ENCODE results near the gene SLC25A43.
"Not testable (repeated sequence)": the region's sequence is repeated elsewhere in the genome, so short reads cannot be mapped to it uniquely, and the experiment has no call there.

The SLC25A43 gene

DNA sequence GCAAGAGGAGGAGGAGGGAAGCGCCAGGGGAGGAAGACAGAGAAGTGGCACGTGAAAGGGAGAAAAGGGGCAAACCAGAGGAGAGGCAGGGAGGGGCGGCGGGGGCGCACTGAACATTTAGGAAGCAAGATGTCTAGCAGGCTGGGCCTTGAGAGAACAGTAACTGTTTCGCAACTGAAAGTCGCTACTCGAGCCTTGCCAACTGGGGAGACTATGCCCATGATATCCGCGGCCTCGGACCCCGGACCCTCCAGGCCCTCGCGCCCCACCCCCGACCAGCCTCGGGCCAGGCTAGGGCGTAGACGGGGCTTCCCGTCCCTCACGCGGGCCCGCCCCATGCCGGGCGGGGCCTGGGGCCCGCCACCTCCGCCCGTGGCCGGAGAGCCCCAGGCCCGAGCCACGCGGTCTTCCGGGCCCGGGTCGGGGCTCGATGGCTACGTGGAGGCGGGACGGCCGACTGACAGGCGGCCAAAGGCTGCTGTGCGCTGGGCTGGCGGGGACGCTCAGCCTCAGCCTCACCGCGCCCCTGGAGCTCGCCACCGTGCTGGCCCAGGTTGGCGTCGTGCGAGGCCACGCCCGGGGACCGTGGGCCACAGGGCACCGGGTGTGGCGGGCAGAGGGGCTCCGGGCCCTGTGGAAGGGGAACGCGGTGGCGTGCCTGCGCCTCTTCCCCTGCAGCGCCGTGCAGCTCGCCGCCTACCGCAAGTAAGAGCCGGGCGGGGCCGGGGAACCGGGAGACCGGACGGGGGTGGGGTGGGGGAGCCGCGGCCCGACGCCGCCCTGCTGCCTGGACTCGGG is at the start of gene SLC25A43:
SLC25A43 (plus strand) TSS at position 363 of the 798 bp plus-strand sequence; CDS start at position 431, 68 bp downstream.
- peaks cover 14% of the 10 kb centered on the region for H3K4me1 Mint-ChIP-seq (ENCODE audit: low read depth)
- H3K9me3 Mint-ChIP-seq = no peaks in the 10 kb centered on the region
- no peaks in the 10 kb centered on the region for H3K36me3 Mint-ChIP-seq (ENCODE audit: low read depth)

DNA sequence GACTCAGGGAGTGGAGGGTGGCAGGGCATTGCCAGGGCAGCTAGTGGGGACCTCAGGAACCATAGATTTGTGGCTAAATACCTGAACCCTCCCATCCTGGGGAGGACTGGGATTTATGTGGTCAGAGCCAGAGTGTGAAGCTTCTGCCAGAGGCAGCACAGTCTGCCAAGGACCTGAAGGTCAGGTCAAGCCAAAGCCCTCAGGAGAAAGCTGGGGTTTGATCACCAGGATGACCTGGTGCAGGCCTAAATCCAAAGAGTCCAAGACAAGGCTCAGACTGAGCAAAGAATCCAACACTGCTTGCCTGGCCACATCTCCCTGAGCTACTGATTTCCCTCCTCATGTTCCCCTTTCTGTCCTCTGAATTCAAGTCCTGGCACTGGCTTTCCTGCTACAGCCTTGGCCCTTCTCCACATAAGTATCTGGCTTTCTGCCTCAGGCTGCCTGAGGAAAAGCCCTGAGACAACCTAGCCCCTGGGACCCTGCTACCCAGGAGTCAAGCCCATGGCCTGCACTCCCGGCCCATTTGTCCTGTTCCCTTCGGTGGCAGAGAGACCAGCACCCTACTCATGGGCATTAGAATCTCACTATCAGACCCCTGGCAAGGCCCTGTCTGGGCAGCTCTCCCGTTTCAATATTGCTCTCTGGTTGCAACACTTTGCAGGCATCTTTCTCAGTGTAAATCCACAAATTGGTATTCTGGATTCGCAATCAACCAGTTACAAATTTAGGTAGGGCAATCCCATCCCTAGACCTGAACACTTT is 39.3 kb upstream of the SLC25A43 start:
- Mint-ChIP-seq H3K4me3 (no peak overlapping the region), H3K9me3 (no peaks in the 10 kb centered on the region), H3K27ac (no peak overlapping the region), H3K27me3 (ENCODE audit: low read depth) (no peaks in the 10 kb centered on the region), H3K36me3 (ENCODE audit: low read depth) (no peaks in the 10 kb centered on the region), H3K4me1 (ENCODE audit: low read depth) (no peaks in the 10 kb centered on the region)

More for the DNA sequence above, at the start of gene SLC25A43:
- Mint-ChIP-seq H3K27ac (peak within 1 kb of the TSS; percentile 91), H3K4me3 (peak within 1 kb of the TSS; percentile 87), H3K27me3 (ENCODE audit: low read depth) (no peaks in the 10 kb centered on the region)

DNA sequence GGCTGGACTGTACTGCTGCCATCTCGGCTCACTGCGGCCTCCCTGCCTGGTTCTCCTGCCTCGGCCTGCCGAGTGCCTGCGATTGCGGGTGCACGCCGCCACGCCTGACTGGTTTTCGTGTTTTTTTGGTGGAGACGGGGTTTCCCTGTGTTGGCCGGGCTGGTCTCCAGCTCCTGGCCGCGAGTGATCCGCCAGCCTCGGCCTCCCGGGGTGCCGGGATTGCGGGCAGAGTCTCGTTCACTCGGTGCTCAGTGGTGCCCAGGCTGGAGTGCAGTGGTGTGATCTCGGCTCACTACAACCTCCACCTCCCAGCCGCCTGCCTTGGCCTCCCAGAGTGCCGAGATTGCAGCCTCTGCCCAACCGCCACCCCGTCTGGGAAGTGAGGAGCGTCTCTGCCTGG is 37.7 kb upstream of the SLC25A43 start:
- H3K9me3 Mint-ChIP-seq; H3K4me1 Mint-ChIP-seq (ENCODE audit: low read depth); H3K27me3 Mint-ChIP-seq (ENCODE audit: low read depth); H3K36me3 Mint-ChIP-seq (ENCODE audit: low read depth); H3K4me3 Mint-ChIP-seq; H3K27ac Mint-ChIP-seq: not testable (repeated sequence)

DNA sequence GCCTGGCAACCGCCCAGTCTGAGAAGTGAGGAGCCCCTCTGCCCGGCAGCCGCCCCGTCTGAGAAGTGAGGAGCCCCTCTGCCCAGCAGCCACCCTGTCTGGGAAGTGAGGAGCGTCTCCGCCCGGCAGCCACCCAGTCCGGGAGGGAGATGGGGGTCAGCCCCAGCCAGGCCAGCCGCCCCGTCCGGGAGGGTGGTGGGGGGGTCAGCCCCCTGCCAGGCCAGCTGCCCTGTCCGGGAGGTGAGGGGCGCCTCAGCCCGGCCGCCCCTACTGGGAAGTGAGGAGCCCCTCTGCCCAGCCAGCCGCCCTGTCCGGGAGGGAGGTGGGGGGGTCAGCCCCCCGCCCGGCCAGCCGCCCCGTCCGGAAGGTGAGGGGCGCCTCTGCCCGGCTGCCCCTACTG is 37.1 kb upstream of the SLC25A43 start:
- not testable (repeated sequence) for H3K4me3 Mint-ChIP-seq

DNA sequence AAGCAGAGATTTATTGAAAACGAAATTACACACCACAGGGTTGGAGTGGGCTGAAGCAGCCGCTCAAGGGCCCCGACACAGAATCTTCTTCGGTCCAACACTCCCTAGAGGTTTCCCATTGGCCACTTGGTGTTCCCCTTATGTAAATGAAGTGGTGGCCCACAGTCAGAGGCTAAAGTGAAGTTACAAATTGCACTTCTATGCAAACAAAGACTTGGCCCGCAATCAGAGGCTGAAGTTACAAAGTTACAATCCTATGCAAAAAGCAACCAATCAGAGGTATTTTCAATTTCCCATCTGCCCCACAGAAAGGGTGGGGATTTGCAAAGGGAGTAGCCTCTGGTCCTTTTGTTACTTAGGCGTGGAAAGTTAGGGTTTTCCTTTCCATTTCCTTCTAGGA is 35.7 kb upstream of the SLC25A43 start:
- H3K27me3 Mint-ChIP-seq (ENCODE audit: low read depth) = peaks cover 4% of the 10 kb centered on the region

More for the DNA sequence above, 37.1 kb upstream of the SLC25A43 start:
- not testable (repeated sequence) for H3K27me3 Mint-ChIP-seq (ENCODE audit: low read depth); H3K4me1 Mint-ChIP-seq (ENCODE audit: low read depth); H3K36me3 Mint-ChIP-seq (ENCODE audit: low read depth); H3K9me3 Mint-ChIP-seq; H3K27ac Mint-ChIP-seq

DNA sequence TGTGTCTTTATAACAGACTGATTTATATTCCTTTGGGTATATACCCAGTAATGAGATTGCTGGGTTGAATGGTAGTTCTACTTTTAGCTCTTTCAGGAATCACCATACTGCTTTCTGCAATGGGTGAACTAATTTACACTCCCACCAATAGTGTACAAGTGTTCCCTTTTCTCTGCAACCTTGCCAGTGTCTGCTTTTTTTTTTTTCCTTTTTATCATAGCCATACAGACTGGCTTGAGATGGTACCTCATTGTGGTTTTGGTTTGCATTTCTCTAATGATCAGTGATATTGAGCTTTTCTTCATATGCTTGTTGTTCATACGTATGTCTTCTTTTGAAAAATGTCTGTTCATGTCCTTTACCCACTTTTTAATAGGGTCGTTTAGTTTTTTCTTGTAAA is 27.3 kb upstream of the SLC25A43 start:
- H3K9me3 Mint-ChIP-seq; H3K4me1 Mint-ChIP-seq (ENCODE audit: low read depth); H3K4me3 Mint-ChIP-seq; H3K36me3 Mint-ChIP-seq (ENCODE audit: low read depth); H3K27ac Mint-ChIP-seq: not testable (repeated sequence)
- H3K27me3 Mint-ChIP-seq (ENCODE audit: low read depth) = peaks cover 16% of the 10 kb centered on the region

More for the DNA sequence above, 35.7 kb upstream of the SLC25A43 start:
- H3K36me3 Mint-ChIP-seq (ENCODE audit: low read depth) = no peaks in the 10 kb centered on the region
- no peak overlapping the region for H3K27ac Mint-ChIP-seq
- H3K4me1 Mint-ChIP-seq (ENCODE audit: low read depth) = no peaks in the 10 kb centered on the region
- H3K9me3 Mint-ChIP-seq = no peaks in the 10 kb centered on the region
- no peak overlapping the region for H3K4me3 Mint-ChIP-seq

DNA sequence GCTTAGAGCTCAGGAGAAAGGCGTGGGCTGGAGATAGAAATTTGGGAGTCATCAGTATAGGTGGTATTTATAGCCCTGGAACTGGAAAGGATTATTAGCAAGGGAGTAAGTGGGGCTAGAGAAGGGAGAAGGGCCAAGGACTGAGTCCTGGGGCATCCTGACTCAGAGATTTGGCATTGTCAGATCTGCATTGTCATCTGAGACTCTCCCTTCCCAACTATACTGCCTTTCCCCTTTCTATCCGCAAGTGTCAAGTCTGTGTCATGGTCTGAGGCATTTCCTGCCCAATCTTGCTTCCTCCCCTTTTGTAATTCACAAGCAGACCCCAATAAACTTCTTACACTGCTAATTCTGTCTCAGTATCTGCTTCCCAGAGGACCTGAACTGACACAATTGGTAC is 24.4 kb upstream of the SLC25A43 start:
- Mint-ChIP-seq H3K36me3 (ENCODE audit: low read depth) (no peaks in the 10 kb centered on the region), H3K27me3 (ENCODE audit: low read depth) (peaks cover 9% of the 10 kb centered on the region), H3K27ac (no peak overlapping the region)

DNA sequence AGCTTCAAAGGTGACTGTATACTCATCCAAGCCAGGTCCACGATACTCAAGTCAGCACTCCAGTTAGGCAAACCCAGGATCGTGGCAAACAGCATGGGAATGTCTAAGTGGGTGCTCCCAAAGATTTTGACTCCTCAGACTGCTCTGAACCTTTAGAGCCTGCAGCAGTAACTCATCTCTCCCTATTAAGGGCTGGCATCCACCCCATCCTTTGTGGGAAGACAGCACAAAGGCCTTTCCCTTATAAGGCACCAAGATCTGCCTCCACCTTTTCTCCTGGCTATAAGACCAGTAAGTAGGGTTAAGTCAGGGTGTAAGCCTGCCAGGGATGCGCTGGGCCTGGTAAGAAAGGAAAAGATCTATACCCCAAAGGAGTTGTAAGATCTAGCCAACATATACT is 23.6 kb upstream of the SLC25A43 start:
- Mint-ChIP-seq H3K27me3 (ENCODE audit: low read depth) (peaks cover 9% of the 10 kb centered on the region), H3K27ac (no peak overlapping the region), H3K36me3 (ENCODE audit: low read depth) (no peaks in the 10 kb centered on the region), H3K9me3 (no peaks in the 10 kb centered on the region), H3K4me3 (no peak overlapping the region), H3K4me1 (ENCODE audit: low read depth) (no peaks in the 10 kb centered on the region)

More for the DNA sequence above, 24.4 kb upstream of the SLC25A43 start:
- no peak overlapping the region for H3K4me3 Mint-ChIP-seq
- H3K9me3 Mint-ChIP-seq = no peaks in the 10 kb centered on the region
- no peaks in the 10 kb centered on the region for H3K4me1 Mint-ChIP-seq (ENCODE audit: low read depth)

DNA sequence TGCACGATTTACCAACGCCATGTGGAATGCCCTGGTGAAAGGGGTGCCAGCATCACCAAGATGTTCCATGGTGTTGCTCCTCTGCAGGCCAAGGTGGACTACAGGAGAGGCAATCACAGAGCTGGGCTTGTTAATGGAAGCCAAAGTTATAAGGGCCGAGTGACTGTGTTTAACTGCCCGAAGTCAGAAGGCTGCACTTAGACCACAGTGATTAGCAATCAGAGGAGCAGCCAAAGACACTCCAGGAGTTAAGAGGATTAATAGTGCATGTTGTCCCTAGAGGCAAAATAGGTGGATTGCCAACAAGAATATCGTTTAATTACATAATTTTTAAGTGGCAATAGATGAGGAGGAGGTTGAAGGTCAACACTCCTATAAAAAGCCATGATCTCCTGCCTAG is 22.8 kb upstream of the SLC25A43 start:
- Mint-ChIP-seq H3K27ac (no peak overlapping the region), H3K4me1 (ENCODE audit: low read depth) (no peaks in the 10 kb centered on the region), H3K9me3 (no peaks in the 10 kb centered on the region), H3K4me3 (no peak overlapping the region), H3K27me3 (ENCODE audit: low read depth) (peaks cover 9% of the 10 kb centered on the region), H3K36me3 (ENCODE audit: low read depth) (no peaks in the 10 kb centered on the region)

DNA sequence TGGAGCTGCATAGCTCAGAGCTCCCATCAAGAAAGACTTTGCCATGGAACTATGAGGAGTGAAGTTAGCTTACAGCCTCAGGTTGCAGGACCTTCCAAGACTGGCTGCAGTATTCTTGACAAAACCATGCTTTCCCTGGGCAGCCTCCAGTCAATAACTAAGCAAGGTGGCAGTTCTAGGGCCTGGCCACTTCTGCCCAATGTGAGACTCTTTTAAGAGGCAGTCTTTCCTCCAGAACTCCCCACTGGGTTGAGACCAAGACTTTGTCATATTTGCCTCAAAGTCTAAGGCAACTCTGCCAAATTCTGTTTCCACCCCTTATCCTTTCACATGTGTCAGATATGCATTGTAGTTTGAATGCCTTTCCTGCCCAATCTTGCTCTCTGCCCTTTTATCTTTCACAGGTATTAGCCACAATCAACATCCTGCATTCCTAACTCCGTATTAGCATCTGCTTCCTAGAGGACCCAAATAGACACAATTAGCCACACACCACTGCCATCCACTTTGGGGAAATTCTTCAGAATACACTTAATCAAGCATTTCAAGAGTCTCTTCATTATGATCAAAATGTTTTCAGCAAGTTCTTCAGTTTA is 17.7 kb upstream of the SLC25A43 start:
- Mint-ChIP-seq H3K4me3 (no peak overlapping the region), H3K9me3 (no peaks in the 10 kb centered on the region), H3K27me3 (ENCODE audit: low read depth) (no peaks in the 10 kb centered on the region), H3K36me3 (ENCODE audit: low read depth) (no peaks in the 10 kb centered on the region), H3K27ac (no peak overlapping the region), H3K4me1 (ENCODE audit: low read depth) (no peaks in the 10 kb centered on the region)

DNA sequence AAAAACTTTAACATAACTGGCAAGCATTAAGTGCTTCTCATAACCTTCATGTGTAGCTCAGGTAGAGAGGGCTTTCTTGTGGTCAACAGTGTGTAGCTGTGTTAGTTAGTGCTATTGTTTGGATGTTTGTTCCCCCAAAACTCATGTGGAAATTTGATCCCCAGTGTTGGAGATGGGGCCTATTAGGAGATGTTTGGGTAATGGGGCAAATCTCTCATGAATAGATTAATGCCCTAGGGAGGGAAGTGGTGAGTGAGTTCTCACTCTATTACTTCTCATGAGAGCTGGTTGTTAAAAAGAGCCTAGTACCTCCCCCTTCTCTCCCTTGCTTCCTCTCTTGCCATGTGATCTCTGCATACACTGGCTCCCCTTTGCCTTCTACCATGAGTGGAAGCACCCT is 16.5 kb upstream of the SLC25A43 start:
- no peaks in the 10 kb centered on the region for H3K9me3 Mint-ChIP-seq

DNA sequence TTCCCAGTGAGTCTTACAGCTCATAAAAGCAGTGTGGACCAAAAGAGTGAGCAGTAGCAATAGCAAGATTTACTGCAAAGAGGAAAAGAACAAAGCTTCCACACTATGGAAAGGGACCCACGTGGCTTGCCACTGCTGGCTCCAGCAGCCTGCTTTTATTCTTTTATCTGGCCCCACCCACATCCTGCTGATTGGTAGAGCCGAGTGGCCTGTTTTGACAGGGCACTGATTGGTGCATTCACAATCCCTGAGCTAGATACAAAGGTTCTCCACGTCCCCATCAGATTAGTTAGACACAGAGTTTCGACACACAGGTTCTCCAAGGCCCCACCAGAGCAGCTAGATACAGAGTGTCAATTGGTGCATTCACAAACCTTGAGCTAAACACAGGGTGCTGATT is 12.5 kb upstream of the SLC25A43 start:
- not testable (repeated sequence) for H3K9me3 Mint-ChIP-seq

More for the DNA sequence above, 16.5 kb upstream of the SLC25A43 start:
- no peak overlapping the region for H3K27ac Mint-ChIP-seq
- no peaks in the 10 kb centered on the region for H3K4me1 Mint-ChIP-seq (ENCODE audit: low read depth)
- H3K4me3 Mint-ChIP-seq = no peak overlapping the region
- no peaks in the 10 kb centered on the region for H3K27me3 Mint-ChIP-seq (ENCODE audit: low read depth)
- no peaks in the 10 kb centered on the region for H3K36me3 Mint-ChIP-seq (ENCODE audit: low read depth)

DNA sequence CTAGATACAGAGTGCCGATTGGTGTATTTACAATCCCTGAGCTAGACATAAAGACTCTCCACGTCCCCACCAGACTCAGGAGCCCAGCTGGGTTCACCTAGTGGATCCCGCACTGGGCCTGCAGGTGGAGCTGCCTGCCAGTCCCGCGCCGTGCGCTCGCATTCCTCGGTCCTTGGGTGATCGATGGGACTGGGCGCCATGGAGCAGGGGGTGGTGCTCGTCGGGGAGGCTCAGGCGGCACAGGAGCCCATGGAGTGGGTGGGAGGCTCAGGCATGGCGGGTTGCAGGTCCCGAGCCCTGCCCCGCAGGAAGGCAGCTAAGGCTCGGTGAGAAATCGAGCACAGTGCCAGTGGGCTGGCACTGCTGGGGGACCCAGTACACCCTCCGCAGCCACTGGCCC is 11.7 kb upstream of the SLC25A43 start:
- not testable (repeated sequence) for H3K36me3 Mint-ChIP-seq (ENCODE audit: low read depth)

More for the DNA sequence above, 12.5 kb upstream of the SLC25A43 start:
- H3K27me3 Mint-ChIP-seq (ENCODE audit: low read depth); H3K4me1 Mint-ChIP-seq (ENCODE audit: low read depth); H3K36me3 Mint-ChIP-seq (ENCODE audit: low read depth); H3K27ac Mint-ChIP-seq; H3K4me3 Mint-ChIP-seq: not testable (repeated sequence)

DNA sequence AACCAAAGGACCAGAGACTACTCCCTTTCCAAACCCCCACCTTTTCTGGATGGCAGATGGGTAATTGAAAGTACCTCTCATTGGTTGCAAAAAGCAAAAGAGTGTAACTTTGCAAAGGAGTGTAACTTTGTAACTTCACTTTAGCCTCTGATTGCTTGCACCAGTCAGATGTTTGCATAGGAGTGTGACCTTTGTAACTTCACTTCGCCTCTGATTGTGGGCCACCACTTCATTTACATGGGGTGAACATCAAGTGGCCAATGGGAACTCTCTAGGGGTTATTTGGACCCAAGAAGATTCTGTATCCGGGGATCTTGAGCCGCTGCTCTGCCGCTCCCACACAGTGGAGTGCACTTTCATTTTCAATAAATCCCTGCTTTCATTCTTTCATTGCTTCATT is 9.9 kb upstream of the SLC25A43 start:
- no peaks in the 10 kb centered on the region for H3K36me3 Mint-ChIP-seq (ENCODE audit: low read depth)
- H3K4me3 Mint-ChIP-seq = no peak overlapping the region
- no peaks in the 10 kb centered on the region for H3K4me1 Mint-ChIP-seq (ENCODE audit: low read depth)
- peaks cover 8% of the 10 kb centered on the region for H3K27me3 Mint-ChIP-seq (ENCODE audit: low read depth)
- no peak overlapping the region for H3K27ac Mint-ChIP-seq
- no peaks in the 10 kb centered on the region for H3K9me3 Mint-ChIP-seq

More for the DNA sequence above, 11.7 kb upstream of the SLC25A43 start:
- H3K4me1 Mint-ChIP-seq (ENCODE audit: low read depth); H3K4me3 Mint-ChIP-seq; H3K27me3 Mint-ChIP-seq (ENCODE audit: low read depth); H3K9me3 Mint-ChIP-seq; H3K27ac Mint-ChIP-seq: not testable (repeated sequence)
